GM19035 (cell line): ENCODE results near the gene NSL1.
"Not testable (repeated sequence)": the region's sequence is repeated elsewhere in the genome, so short reads cannot be mapped to it uniquely, and the experiment has no call there.

Experiments used
- ATAC-seq: cut with Tn5 transposase; IDR thresholded peaks from one replicate; pipeline ENCODE4 v1.9.1; 2021; ENCODE audit not compliant: unreplicated experiment

NSL1 gene

GRCh38 chr1:212712451-212713303, 78.9 kb downstream of the NSL1 start:
- ATAC-seq: no peak

GRCh38 chr1:212711974-212712373, 79.6 kb downstream of the NSL1 start:
- ATAC-seq: not testable (repeated sequence)

GRCh38 chr1:212710566-212710965, 81.0 kb downstream of the NSL1 start:
- no peak for ATAC-seq

- ATAC-seq: no peak
Measured at GRCh38 chr1:212703991-212704564, 87.5 kb downstream of the NSL1 start.

- no peak for ATAC-seq
Measured at GRCh38 chr1:212702672-212703071, 88.9 kb downstream of the NSL1 start.

- ATAC-seq: no peak
Measured at GRCh38 chr1:212701910-212702309, 89.7 kb downstream of the NSL1 start.

- no peak for ATAC-seq
Measured at GRCh38 chr1:212700892-212701819, 90.4 kb downstream of the NSL1 start.

- ATAC-seq: peak; percentile 34
Measured at GRCh38 chr1:212700223-212700891, 91.2 kb downstream of the NSL1 start.

GRCh38 chr1:212699625-212700222, 91.9 kb downstream of the NSL1 start, which contains the start of gene BATF3:
BATF3 (minus strand) TSS chr1:212699840; CDS start chr1:212699762, 78 bp downstream.
- peak; percentile 20 for ATAC-seq

- ATAC-seq: peak; percentile 53
Measured at GRCh38 chr1:212699104-212699624, 92.4 kb downstream of the NSL1 start.

- peak; percentile 3 for ATAC-seq
Measured at GRCh38 chr1:212698467-212699103, 93.0 kb downstream of the NSL1 start.

- ATAC-seq: no peak
Measured at GRCh38 chr1:212696721-212697331, 94.8 kb downstream of the NSL1 start.

- ATAC-seq: no peak
Measured at GRCh38 chr1:212692774-212693644, 98.6 kb downstream of the NSL1 start.

GRCh38 chr1:212691561-212692071, 100.0 kb downstream of the NSL1 start:
- no peak for ATAC-seq

GRCh38 chr1:212690816-212691403, 100.7 kb downstream of the NSL1 start:
- ATAC-seq: no peak

GRCh38 chr1:212689758-212690529, 101.6 kb downstream of the NSL1 start:
- ATAC-seq: no peak

- ATAC-seq: no peak
Measured at GRCh38 chr1:212689196-212689725, 102.3 kb downstream of the NSL1 start.
